T-cell (primary cell): ENCODE data around the gene CLDN14. TPM values are rescaled to one million over a fixed set of nuclear protein-coding genes. Genes with fewer than 3 reads are reported as not detected.

ENCODE experiments used
- ATAC-seq, 4 experiments: fragments of 200-7000 bp in 3 of 4; fragments of 150-1000 bp in 1 of 4; cut with Tn5 transposase; replicated peaks in 1 of 4; 1 replicate in 3 of 4; 2 replicates in 1 of 4; pipeline ENCODE4 v1.10.0; 2021; ENCODE audit warnings: moderate library complexity in 3 of 4, mild to moderate bottlenecking in 2 of 4, moderate number of reproducible peaks in 1 of 4
- CTCF ChIA-PET, 2 donors: fragments of 300-600 bp; sonication (Branson Sonifier 250); formaldehyde crosslinking; loops; one replicate each; lab custom pipeline; 2022; ENCODE audit warnings: antibody characterized with exemption in 2 of 2; lab: Charles Lee
- POLR2A ChIA-PET, 2 donors: fragments of 300-600 bp; sonication (Branson Sonifier 250); formaldehyde crosslinking; loops; one replicate each; lab custom pipeline; 2022; ENCODE audit warnings: antibody characterized with exemption in 2 of 2; lab: Charles Lee
- DNase-seq, 35 experiments: peaks; one replicate each; pipeline versions ENCODE4 v3.0.0 to v3.0.0-alpha.2; 2013 to 2023
- H3K27ac ChIP-seq: one replicate; pipeline ENCODE4 v1.5.1; 2013; ENCODE audit warnings: low read length
- H3K27me3 ChIP-seq, 2 experiments: replicated peaks in 1 of 2; 1 replicate in 1 of 2; 2 replicates in 1 of 2; pipeline versions ENCODE4 v1.6.1 to v1.7.0; 2013; ENCODE audit warnings: low read length in 1 of 2, mixed read lengths in 1 of 2; ENCODE audit not compliant: control insufficient read depth in 2 of 2, insufficient read depth in 2 of 2; ENCODE audit errors: extremely low read depth in 1 of 2
- H3K36me3 ChIP-seq, 2 donors: 1 replicate in 1 of 2; 2 replicates in 1 of 2; pipeline versions ENCODE4 v1.6.1 to v1.7.0; 2013; ENCODE audit warnings: low read length in 1 of 2; ENCODE audit not compliant: control insufficient read depth in 2 of 2, insufficient read depth in 1 of 2; ENCODE audit errors: extremely low read depth in 1 of 2
- H3K4me1 ChIP-seq, 2 experiments: 1 replicate in 1 of 2; 2 replicates in 1 of 2; pipeline versions ENCODE4 v1.6.1 to v1.7.0; 2013; ENCODE audit warnings: low read length in 2 of 2, mixed read lengths in 1 of 2; ENCODE audit not compliant: insufficient read depth in 2 of 2, control insufficient read depth in 1 of 2; ENCODE audit errors: extremely low read depth in 1 of 2
- H3K4me3 ChIP-seq, 2 donors: 1 replicate in 1 of 2; 2 replicates in 1 of 2; pipeline versions ENCODE4 v1.5.1 to v1.7.0; 2013; ENCODE audit warnings: mild to moderate bottlenecking in 2 of 2, low read length in 1 of 2, moderate library complexity in 1 of 2; ENCODE audit not compliant: control insufficient read depth in 1 of 2; ENCODE audit errors: extremely low read depth in 1 of 2
- H3K9me3 ChIP-seq: 2 replicates; pipeline ENCODE4 v1.7.0; 2013
- H3K27ac Mint-ChIP-seq, 2 donors: one replicate each; pipeline ENCODE4 v1.8.0; 2020 to 2021; ENCODE audit warnings: mild to moderate bottlenecking in 2 of 2, mixed read lengths in 2 of 2
- H3K27me3 Mint-ChIP-seq, 2 donors: one replicate each; pipeline ENCODE4 v1.8.0; 2021 to 2022; ENCODE audit warnings: mixed read lengths in 2 of 2
- H3K36me3 Mint-ChIP-seq: one replicate; pipeline ENCODE4 v1.8.0; 2021; ENCODE audit warnings: mixed read lengths
- H3K4me1 Mint-ChIP-seq, 3 donors: one replicate each; pipeline ENCODE4 v1.8.0; 2020 to 2022; ENCODE audit warnings: mixed read lengths in 3 of 3, mild to moderate bottlenecking in 1 of 3
- H3K4me3 Mint-ChIP-seq, 3 donors: one replicate each; pipeline ENCODE4 v1.8.0; 2020 to 2022; ENCODE audit warnings: mild to moderate bottlenecking in 3 of 3, mixed read lengths in 3 of 3, moderate library complexity in 3 of 3
- H3K9me3 Mint-ChIP-seq, 3 donors: one replicate each; pipeline ENCODE4 v1.8.0; 2020 to 2022; ENCODE audit warnings: mixed read lengths in 3 of 3
- WGBS: methylation state at CpG from one replicate; pipeline ENCODE4 v1.1.5; 2013; ENCODE audit warnings: missing lambda C conversion rate; ENCODE audit not compliant: insufficient coverage; 5-methylcytosine and 5-hydroxymethylcytosine counted together
- total RNA-seq, 35 experiments: library from RNA in 6 of 35; stranded (reverse) in 6 of 35; fragments of 120-200 nt in 1 of 35; gene quantifications; one replicate each; pipeline versions ENCODE4 v1.2.1 to v1.2.4 and lab custom pipeline; 2013 to 2026

Gene CLDN14
- total RNA-seq, 5 donors from 2014 or later (not counting 1 experiment from before 2014, with no cell fraction given) = not detected

DNA sequence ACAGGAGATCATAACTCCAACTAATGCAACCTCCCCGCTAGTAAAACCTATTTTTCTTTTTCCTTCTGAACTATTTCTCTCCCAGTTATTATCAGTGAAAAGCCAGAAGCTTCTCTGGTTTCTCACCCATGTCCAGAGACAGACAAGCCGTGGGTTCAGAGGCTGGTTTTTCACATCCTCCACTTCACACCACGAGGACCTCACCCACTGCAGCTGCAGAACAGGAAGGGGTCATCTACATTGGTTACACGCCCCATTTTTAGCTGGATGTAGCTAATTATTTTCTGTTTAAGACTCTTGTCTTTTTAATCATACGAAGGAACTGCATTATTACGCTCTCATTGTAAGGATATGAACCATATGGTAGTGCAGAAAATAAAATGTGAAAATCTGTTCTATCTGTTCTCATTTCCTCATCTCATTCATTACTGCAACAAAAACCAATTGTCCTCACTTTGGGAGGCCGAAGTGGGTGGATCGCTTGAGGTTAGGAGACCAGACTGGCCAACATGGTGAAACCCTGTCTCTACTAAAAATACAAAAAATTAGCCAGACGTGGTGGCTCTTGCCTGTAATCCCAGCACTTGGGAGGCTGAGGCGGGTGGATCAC, 39.1 kb upstream of the CLDN14 start:
- no peaks in the 10 kb centered on the region for H3K36me3 ChIP-seq
- peaks cover 0 to 2% (median 0%) of the 10 kb centered on the region in 3 donors for H3K4me1 Mint-ChIP-seq
- H3K9me3 Mint-ChIP-seq = peaks cover 0 to 12% (median 8%) of the 10 kb centered on the region in 3 donors
- H3K9me3 ChIP-seq = no peaks in the 10 kb centered on the region
- no peak for ATAC-seq
- H3K4me1 ChIP-seq = no peaks in the 10 kb centered on the region
- H3K27ac ChIP-seq = no peak overlapping the region
- CTCF ChIA-PET = no interaction called here
- peaks cover 0 to 13% of the 10 kb centered on the region in 2 experiments for H3K27me3 ChIP-seq
- H3K36me3 Mint-ChIP-seq = no peaks in the 10 kb centered on the region
- no peak overlapping the region for H3K27ac Mint-ChIP-seq
- DNase-seq = no peak
- H3K4me3 ChIP-seq = no peak overlapping the region
- peaks cover 14 to 21% of the 10 kb centered on the region in 2 donors for H3K27me3 Mint-ChIP-seq
- no peak overlapping the region for H3K4me3 Mint-ChIP-seq
- POLR2A ChIA-PET = no interaction called here
- 70% methylated on average over 5 of the region's 10 CpGs for WGBS

DNA sequence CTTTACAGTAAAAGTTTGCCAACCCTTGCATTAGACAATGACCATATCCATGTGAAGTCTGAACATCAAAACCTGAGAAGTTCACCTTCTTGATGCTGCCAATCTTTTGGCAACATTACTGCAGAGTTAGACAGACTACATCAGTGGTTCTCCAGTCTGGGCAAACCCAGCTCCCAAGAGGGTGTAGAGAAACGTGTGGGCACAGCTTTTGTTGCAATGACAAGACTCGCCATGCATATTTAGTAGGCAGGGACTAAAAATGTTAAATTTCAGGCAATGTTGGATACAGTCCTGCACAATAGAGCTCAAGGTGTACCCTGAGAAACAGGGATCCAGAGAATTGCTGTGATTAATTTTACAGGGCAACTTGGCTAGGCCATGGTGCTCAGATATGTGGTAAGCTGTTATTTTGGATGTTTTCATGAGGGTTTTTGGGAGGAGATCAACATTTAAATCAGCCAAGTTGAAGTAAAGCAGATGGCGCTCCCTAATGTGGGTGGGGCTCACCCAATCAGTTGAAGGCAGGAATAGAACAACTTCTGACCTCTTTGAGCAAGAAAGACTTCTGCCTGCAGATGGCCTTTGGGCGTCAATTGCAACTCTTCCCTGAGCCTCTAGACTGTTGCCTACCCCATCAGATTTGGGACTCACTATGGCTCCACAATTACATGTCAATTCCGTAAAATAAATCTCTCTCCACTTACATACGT, 37.6 kb upstream of the CLDN14 start:
- Histone ChIP-seq H3K36me3 (no peaks in the 10 kb centered on the region), H3K27ac (no peak overlapping the region), H3K4me3 (no peak overlapping the region), H3K9me3 (no peaks in the 10 kb centered on the region), H3K27me3 (peaks cover 0 to 13% of the 10 kb centered on the region in 2 experiments), H3K4me1 (no peaks in the 10 kb centered on the region)
- WGBS = 63% methylated on average over 4 of the region's 6 CpGs
- H3K4me3 Mint-ChIP-seq = no peak overlapping the region
- ChIA-PET POLR2A (no interaction called here), CTCF (no interaction called here)
- no peaks in the 10 kb centered on the region for H3K36me3 Mint-ChIP-seq
- H3K9me3 Mint-ChIP-seq = peaks cover 0 to 12% (median 8%) of the 10 kb centered on the region in 3 donors
- H3K4me1 Mint-ChIP-seq = peaks cover 0 to 2% (median under 1%) of the 10 kb centered on the region in 3 donors
- H3K27ac Mint-ChIP-seq = no peak overlapping the region
- DNase-seq (no peak), ATAC-seq (no peak)
- H3K27me3 Mint-ChIP-seq = peaks cover 10 to 18% of the 10 kb centered on the region in 2 donors

DNA sequence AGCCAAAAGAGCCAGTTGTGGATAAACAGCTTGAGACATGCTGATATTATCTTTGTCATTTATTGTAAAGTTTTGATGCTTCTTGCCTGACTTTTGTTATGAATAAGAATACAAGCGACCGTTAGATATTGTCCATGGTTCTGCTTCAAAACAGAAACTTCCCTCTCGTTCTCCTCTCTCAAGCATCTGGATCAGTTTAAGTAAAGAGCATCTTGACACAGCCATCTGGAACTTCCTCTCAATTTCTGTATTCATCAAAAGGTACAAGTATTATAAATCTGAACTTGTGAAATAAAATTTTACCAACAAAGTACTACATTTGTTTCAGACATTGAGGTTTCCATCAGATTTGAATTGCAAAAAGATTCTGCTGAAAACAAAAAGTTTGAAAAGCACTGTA, 36.4 kb upstream of the CLDN14 start:
- no peak overlapping the region for H3K4me3 ChIP-seq
- ATAC-seq = no peak
- no peak overlapping the region for H3K27ac ChIP-seq
- H3K27ac Mint-ChIP-seq = no peak overlapping the region
- H3K4me1 Mint-ChIP-seq = peaks cover 4 to 11% (median 9%) of the 10 kb centered on the region in 3 donors
- H3K4me3 Mint-ChIP-seq = no peak overlapping the region
- H3K9me3 ChIP-seq = no peaks in the 10 kb centered on the region
- WGBS = no CpG with 5 or more reads among the region's 3 CpGs
- peaks cover 0 to 7% of the 10 kb centered on the region in 2 experiments for H3K27me3 ChIP-seq
- peaks cover 3% of the 10 kb centered on the region in 2 experiments for H3K4me1 ChIP-seq
- H3K9me3 Mint-ChIP-seq = peaks cover 0 to 12% (median 8%) of the 10 kb centered on the region in 3 donors
- peaks cover 10 to 17% of the 10 kb centered on the region in 2 donors for H3K27me3 Mint-ChIP-seq
- DNase-seq = no peak
- CTCF ChIA-PET = no interaction called here
- no peaks in the 10 kb centered on the region for H3K36me3 Mint-ChIP-seq
- POLR2A ChIA-PET = interaction anchor here in 1 of 2 donors (0.7 kb wide), 1 partner anchor 1805 kb away, joined by 5 read pairs; no protein-coding TSS in a partner anchor
- H3K36me3 ChIP-seq = no peaks in the 10 kb centered on the region

DNA sequence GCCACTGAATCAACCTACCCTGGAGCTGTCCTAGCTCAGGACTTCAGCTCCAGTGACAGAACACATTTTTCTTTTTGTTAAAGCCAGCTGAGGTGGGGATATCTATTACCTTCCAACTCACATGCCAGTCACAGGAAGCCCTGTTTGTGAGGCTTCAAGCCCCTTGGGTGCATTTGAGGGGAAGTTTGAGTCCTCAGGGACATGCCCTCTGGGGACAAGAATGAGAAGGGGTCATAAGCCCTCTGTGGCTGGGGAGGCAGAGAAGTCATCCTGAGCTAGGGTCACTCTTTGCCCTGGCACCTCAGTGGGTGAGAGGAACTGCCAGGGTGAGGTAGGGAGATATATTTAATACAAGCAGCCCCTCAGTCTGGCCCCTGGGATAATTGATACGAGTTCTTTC, 33.5 kb upstream of the CLDN14 start:
- H3K4me1 ChIP-seq = peaks cover 3% of the 10 kb centered on the region in 2 experiments
- Mint-ChIP-seq H3K27ac (no peak overlapping the region), H3K4me3 (no peak overlapping the region), H3K9me3 (no peaks in the 10 kb centered on the region), H3K27me3 (peaks cover 9 to 12% of the 10 kb centered on the region in 2 donors), H3K36me3 (no peaks in the 10 kb centered on the region), H3K4me1 (peaks cover 6 to 12% (median 11%) of the 10 kb centered on the region in 3 donors)
- WGBS = 56% methylated on average over 1 of the region's 1 CpG
- no peak for ATAC-seq
- H3K36me3 ChIP-seq = no peaks in the 10 kb centered on the region
- CTCF ChIA-PET = interaction anchor here in 1 of 2 donors (0.6 kb wide), 1 partner anchor 302 kb away, joined by 9 read pairs; no protein-coding TSS in a partner anchor
- no peak overlapping the region for H3K4me3 ChIP-seq
- H3K27ac ChIP-seq = no peak overlapping the region
- no peak for DNase-seq
- POLR2A ChIA-PET = no interaction called here
- H3K9me3 ChIP-seq = no peaks in the 10 kb centered on the region
- H3K27me3 ChIP-seq = peaks cover 0 to 15% of the 10 kb centered on the region in 2 experiments

DNA sequence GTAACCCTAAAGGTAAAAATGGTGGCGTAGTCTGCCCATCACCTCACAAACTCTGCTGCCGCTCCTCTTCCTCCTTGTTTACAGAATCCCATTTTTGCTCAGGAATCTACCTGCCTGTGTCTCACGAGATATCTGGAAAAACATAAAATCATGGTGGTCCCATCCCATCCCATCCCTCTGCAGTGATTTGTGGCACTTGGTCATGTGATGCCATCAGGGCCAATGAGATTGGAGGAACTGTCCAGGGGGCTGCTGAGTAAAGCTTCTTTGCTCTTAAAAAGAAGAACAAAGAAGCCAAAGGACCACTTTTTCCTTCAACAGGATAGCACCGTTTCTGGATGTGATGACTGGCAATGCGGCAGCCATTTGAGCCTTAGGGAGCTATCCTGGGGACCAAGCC, 33.0 kb upstream of the CLDN14 start:
- Mint-ChIP-seq H3K36me3 (no peaks in the 10 kb centered on the region), H3K27me3 (peaks cover 9 to 12% of the 10 kb centered on the region in 2 donors), H3K27ac (no peak overlapping the region), H3K9me3 (no peaks in the 10 kb centered on the region), H3K4me1 (peaks cover 6 to 12% (median 11%) of the 10 kb centered on the region in 3 donors), H3K4me3 (no peak overlapping the region)
- POLR2A ChIA-PET = no interaction called here
- CTCF ChIA-PET = no interaction called here
- H3K4me3 ChIP-seq = no peak overlapping the region
- ATAC-seq (no peak), DNase-seq (no peak)
- peaks cover 3% of the 10 kb centered on the region in 2 experiments for H3K4me1 ChIP-seq
- 80% methylated on average over 1 of the region's 5 CpGs for WGBS
- H3K27me3 ChIP-seq = peaks cover 0 to 17% of the 10 kb centered on the region in 2 experiments
- H3K36me3 ChIP-seq = no peaks in the 10 kb centered on the region
- H3K27ac ChIP-seq = no peak overlapping the region
- H3K9me3 ChIP-seq = no peaks in the 10 kb centered on the region

DNA sequence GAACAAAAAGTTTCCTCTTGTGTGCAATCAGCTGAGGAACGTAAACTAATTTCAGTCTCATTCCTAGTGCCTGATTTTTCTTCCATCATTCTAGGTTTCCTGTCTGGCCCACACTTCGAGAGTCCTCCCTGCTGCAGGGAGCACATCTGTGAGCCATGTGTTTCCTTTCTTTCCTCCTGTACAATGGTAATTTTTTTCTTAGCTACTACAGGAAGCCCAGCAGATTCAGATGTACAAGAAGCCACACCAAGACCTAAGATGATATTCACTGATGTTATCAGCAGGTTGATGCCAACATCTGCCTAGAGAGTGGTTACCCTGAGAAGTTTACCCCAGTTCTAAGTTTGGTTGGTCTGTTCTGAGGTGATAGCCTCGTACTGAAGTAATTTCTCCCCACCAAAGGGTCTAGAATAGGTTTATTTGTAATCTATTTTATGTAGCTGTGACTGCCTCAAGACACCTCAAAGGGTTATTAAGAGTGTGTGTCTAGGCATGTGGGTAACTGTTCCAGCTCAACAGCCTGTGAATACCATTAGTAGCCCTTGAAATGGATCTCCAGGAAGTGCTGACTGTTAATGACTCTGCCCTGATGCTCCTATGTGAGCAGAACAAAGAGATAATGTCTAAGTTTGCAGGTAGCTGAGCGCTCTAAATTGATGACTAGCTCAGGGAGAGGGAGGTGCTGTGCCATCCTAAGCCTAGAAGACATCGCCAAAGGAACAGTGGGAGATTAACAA, 31.7 kb upstream of the CLDN14 start:
- POLR2A ChIA-PET = interaction anchor here in 1 of 2 donors (0.6 kb wide), 1 partner anchor 1936 kb away, joined by 3 read pairs; no protein-coding TSS in a partner anchor
- DNase-seq = no peak
- H3K27ac ChIP-seq = no peak overlapping the region

More for the DNA sequence above, 31.7 kb upstream of the CLDN14 start:
- Mint-ChIP-seq H3K27ac (no peak overlapping the region), H3K4me1 (peaks cover 6 to 12% (median 11%) of the 10 kb centered on the region in 3 donors), H3K36me3 (no peaks in the 10 kb centered on the region), H3K4me3 (no peak overlapping the region), H3K27me3 (peaks cover 12% of the 10 kb centered on the region in 2 donors), H3K9me3 (no peaks in the 10 kb centered on the region)
- Histone ChIP-seq H3K27me3 (peaks cover 0 to 21% of the 10 kb centered on the region in 2 experiments), H3K4me1 (peaks cover 3% of the 10 kb centered on the region in 2 experiments), H3K36me3 (no peaks in the 10 kb centered on the region), H3K4me3 (no peak overlapping the region), H3K9me3 (no peaks in the 10 kb centered on the region)
- peak in 1 of 4 experiments; percentile 17 for ATAC-seq
- WGBS = 42% methylated on average over 4 of the region's 5 CpGs
- CTCF ChIA-PET = no interaction called here
